Retinal pigment epithelial cell (primary cell): Measurements from ENCODE around the gene NPAS4.

Experiments
- DNase-seq: peaks from one replicate; pipeline ENCODE4 v3.0.0-alpha.2; 2010; ENCODE audit warnings: low read depth
- H3K4me3 ChIP-seq: 2 replicates; pipeline ENCODE4 v1.5.1; 2011; ENCODE audit warnings: mild to moderate bottlenecking, low read length, control low read depth, moderate library complexity
- TF ChIP-seq, protein P1 (sequence below): conservative IDR thresholded peaks from 2 replicates; pipeline ENCODE4 v1.5.1; 2011; ENCODE audit warnings: low read depth, low read length, control low read depth, inconsistent platforms

NPAS4 gene

DNA sequence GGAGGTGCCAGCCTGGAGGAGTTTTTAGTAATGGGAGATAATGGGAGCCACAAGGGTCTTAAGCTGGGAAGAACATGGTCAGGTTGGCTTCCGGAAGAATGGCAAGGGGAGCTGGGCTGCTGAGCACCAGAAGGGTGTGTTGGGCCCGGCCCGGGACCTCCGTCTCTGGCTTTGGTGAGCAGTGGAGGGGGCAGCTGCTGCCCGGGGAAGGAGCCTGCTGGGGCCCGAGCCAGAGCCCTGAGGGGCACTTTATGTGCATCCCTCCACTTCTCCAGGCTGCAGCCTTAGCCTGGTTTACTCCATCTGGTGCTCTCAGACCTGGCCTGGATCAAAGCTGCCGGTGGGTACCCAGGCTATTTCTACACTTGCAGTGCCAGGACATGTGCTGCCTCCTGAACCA lies 8.7 kb upstream of the NPAS4 start:
- DNase-seq: no peak
- TF ChIP-seq, protein P1, sequence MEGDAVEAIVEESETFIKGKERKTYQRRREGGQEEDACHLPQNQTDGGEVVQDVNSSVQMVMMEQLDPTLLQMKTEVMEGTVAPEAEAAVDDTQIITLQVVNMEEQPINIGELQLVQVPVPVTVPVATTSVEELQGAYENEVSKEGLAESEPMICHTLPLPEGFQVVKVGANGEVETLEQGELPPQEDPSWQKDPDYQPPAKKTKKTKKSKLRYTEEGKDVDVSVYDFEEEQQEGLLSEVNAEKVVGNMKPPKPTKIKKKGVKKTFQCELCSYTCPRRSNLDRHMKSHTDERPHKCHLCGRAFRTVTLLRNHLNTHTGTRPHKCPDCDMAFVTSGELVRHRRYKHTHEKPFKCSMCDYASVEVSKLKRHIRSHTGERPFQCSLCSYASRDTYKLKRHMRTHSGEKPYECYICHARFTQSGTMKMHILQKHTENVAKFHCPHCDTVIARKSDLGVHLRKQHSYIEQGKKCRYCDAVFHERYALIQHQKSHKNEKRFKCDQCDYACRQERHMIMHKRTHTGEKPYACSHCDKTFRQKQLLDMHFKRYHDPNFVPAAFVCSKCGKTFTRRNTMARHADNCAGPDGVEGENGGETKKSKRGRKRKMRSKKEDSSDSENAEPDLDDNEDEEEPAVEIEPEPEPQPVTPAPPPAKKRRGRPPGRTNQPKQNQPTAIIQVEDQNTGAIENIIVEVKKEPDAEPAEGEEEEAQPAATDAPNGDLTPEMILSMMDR: no peak
- H3K4me3 ChIP-seq: no peak overlapping the region

- no peak for DNase-seq
- H3K4me3 ChIP-seq: no peak overlapping the region
- TF ChIP-seq, protein P1: no peak
Measured at GRCh38 chr11:66413167-66413566, 7.7 kb upstream of the NPAS4 start.

DNA sequence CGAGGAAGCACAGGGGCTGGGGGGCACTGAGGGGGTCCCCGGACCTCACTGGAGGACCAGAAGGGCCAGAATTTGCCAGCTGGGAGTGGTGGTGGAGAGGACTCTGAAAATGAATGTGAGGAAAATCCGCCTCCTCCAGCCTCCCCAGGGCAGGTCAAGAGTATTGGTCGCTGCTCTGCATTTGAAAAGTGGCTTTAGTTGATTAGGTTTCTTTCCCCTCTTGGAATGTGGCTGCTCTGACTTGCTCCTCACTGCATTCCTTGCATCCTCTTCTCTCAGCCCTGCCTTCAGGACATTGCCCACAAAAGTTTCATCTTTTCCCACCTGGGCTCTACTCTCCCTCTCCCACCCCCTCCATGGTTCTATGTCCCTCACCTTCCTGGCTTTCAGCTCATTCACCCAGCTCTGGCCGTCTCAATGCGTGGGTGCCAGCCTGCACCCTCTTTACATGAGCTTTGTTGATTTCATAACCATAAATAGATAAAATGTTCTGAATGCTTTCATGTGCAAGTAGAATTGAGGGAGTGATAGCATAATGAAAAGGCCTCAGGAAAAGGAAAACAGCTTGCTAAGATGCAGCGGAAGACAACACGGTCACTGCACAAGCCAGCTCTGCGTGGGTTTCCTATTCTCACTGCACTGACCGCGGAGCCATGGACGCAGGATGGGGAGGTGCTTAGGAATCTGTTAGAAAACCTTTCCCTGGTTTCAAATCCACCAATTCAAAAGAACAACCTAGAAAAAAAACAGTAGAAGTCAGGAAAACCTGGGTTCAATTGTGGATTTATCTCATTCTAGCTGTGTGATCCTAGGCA lies 6.5 kb upstream of the NPAS4 start:
- no peak overlapping the region for H3K4me3 ChIP-seq
- DNase-seq: no peak
- TF ChIP-seq, protein P1: no peak

DNA sequence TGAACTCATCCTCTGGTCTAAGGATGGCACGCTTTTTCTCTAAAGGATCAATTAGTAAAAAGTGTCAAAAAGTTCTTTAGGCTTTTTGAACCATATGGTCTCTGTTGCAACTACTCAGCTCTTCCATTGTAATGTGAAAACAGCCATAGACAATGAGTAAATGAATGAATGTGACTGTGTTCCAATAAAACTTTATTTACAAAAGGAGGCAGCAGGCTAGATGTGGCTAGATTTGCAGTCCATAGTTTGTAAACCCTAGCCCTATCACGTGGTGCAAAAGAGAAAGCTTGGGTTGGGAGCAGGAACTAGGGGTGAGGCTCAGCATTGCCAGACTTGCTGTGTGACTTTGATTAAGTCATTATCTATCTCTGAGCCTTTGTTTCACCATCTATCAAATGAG lies 5.4 kb upstream of the NPAS4 start:
- H3K4me3 ChIP-seq: no peak overlapping the region
- DNase-seq: no peak
- TF ChIP-seq, protein P1: no peak

GRCh38 chr11:66417000-66417399 lies 3.8 kb upstream of the NPAS4 start:
- DNase-seq: no peak
- no peak overlapping the region for H3K4me3 ChIP-seq

GRCh38 chr11:66418168-66418985 lies 2.5 kb upstream of the NPAS4 start:
- DNase-seq: peak; percentile 77
- H3K4me3 ChIP-seq: no peak overlapping the region
- TF ChIP-seq, protein P1: peak; percentile 68

More at GRCh38 chr11:66417000-66417399, 3.8 kb upstream of the NPAS4 start:
- TF ChIP-seq, protein P1: no peak

DNA sequence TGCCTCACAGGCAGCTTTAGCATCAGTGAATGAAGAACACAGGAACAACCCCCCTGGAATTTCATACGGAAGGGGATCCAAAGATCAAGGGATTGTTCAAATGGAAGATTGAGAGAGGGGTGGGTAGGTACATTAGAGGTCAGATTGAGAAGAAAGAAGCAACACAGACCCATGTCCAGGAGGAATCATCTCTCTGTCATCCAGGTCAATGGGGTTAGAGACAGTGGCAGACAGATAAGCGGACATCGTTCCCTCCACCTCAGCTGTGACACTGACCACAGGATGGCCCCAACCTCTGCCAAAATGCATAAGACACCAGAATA lies 1.9 kb upstream of the NPAS4 start:
- DNase-seq: no peak
- H3K4me3 ChIP-seq: no peak overlapping the region
- TF ChIP-seq, protein P1: no peak
